GF-D8 (cell line): ENCODE data around the gene ENOX2.
"Not testable (repeated sequence)": the region's sequence is repeated elsewhere in the genome, so short reads cannot be mapped to it uniquely, and the experiment has no call there.

ENCODE experiments used
- DNase-seq: peaks from one replicate; lab custom pipeline; 2025; lab: John Stamatoyannopoulos, UW

The ENOX2 gene, protein sequence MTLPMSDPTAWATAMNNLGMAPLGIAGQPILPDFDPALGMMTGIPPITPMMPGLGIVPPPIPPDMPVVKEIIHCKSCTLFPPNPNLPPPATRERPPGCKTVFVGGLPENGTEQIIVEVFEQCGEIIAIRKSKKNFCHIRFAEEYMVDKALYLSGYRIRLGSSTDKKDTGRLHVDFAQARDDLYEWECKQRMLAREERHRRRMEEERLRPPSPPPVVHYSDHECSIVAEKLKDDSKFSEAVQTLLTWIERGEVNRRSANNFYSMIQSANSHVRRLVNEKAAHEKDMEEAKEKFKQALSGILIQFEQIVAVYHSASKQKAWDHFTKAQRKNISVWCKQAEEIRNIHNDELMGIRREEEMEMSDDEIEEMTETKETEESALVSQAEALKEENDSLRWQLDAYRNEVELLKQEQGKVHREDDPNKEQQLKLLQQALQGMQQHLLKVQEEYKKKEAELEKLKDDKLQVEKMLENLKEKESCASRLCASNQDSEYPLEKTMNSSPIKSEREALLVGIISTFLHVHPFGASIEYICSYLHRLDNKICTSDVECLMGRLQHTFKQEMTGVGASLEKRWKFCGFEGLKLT

DNA sequence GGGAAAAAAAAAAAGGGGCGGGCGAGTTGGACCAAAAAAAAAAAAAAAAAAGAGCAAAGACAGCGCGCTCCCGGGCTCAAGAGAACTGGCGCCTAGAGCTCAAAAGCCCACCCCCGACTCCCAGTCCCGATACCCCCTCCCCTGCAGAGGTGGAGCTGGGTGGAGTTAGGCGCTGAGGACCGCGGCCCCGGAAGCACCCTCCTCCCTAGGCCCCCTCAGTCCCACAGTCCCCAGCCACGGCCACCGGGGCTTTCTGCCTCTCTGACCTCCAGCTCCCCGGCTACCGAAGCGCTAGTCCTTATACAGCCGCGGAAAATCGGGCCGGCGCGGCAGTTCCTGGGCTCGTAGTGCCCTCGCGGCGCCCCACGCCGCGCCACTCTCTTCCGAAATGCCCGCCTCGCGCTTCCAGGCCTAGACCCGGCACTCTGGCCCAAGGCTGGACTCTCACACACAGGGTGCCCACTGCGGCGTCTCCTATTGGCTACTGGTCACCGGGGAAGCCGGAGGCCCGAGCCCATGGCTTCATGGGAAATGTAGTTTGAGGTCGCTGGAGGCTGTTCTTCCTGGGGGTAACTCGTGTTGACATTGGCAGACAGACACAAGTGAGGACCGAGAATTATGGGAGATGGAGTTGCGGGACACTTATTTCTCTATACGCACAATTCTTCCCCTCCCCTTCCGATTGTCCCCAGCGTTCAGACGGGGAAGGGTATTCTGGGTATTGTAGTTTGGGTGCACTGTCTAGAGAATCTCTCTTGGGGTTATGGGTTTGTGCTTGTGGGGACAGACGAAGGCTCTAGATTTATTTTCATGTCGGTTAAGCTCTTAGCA, at the start of gene ENOX2:
Gene ENOX2 (minus strand): TSS at position 427 of the 831 bp plus-strand sequence. CDS start 199,993 bp downstream, outside the sequence.
- DNase-seq, result peak; percentile 91

GRCh38 chrX:130952266-130953043, 49.4 kb upstream of the ENOX2 start:
- DNase-seq, result no peak

- no peak for DNase-seq
Measured at GRCh38 chrX:130944230-130944629, 41.2 kb upstream of the ENOX2 start.

DNA sequence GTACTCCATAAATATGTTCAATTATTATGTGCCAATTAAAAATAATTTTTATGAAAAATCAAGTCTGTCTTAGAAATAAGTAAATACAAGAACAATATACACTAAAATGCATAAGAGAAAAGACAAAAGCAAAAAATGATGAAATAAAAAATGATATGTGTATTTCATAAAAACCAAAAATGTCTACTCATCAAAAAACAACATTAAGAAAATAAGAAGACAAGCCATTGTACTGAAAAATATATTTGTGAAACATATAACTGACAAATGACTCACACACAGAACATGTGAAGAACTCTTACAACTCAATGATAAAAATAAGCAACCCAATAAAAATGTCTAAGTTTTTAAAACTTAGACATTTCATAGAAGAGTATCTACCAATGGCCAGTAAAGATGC, 34.1 kb upstream of the ENOX2 start:
- no peak for DNase-seq

DNA sequence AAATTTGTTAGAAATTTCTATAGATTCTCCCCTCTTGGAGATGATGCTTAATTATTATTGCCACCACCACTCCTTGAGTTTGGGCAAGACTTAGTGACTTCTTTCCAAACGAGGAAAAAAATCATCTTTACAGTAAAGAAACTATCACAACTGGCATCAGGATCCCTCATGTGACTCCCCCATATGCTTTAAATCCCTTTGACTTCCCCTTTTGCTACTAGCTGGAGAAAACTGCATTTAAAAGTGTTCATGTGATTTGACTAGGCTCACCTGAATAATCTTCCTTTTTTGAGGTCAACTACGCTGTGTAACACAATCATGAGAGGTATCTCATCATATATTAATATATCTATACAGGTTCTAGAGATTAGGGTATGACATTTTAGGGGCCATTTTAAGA, 30.3 kb upstream of the ENOX2 start:
- no peak for DNase-seq

DNA sequence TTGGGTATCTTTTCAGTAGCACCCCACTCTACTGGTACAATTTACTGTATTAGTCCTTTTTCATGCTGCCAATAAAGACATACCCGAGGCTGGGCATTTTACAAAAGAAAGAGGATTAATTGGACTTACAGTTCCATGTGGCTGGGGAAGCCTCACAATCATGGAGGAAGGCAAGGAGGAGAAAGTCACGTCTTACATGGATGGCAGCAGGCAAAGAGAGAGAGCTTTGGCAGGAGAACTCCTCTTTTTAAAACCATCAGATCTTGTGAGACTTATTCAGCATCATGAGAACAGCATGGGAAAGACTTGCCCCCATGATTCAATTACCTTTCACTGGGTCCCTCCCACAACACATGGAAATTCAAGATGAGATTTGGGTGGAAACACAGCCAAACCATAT, 17.4 kb upstream of the ENOX2 start:
- DNase-seq, result not testable (repeated sequence)

DNA sequence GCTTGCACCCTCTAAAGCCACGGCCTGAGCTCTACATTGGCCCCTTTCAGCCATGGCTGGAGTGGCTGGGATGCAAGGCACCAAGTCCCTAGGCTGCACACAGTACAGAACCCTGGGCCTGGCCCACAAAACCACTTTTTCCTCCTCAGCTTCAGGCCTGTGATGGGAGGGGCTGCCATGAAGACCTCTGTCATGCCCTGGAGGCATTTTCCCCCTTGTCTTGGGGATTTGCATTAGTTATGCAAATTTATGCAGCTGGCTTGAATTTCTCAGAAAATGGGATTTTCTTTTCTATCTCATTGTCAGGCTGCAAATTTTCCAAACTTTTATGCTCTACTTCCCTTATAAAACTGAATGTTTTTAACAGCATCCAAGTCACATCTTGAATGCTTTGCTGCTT, 16.7 kb upstream of the ENOX2 start:
- not testable (repeated sequence) for DNase-seq

- DNase-seq, result not testable (repeated sequence)
Measured at GRCh38 chrX:130918498-130918897, 15.5 kb upstream of the ENOX2 start.

DNA sequence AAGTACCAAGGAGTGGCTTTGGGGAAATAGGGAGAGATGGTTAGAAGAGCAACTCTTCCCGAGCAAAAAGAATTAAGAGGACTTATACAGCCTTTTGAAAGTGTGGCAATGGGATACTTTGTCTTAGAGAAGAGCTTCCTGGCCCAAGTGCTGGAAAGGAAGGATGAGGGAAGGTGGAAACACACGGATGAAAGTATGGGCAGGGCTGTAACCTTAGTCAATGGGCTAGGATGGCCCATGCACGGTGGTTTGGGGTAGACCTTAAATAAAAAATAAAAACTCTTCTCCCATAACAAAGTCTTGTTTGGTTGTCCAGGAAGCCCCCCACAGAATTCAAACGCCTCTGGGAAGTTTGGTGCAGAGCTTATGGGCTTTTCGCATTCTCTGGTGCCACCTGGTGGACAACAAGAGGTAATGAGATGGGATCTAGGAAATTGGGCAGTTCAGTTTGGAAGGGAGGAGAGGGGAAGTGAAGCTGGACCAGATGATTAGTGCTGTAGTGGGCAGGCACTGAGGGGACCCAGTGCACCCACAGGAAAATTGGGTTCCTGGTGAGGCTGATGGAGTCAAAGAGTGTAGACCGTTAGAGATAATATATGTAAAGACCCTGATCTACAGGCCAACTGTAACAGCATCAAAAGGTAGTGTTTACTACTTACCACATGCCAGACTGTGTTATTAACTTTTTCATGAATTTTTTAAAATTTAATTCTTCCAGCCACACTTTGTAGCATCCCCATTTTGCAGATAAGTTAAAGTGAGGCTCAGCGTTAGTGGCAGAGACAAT, 13.8 kb upstream of the ENOX2 start:
- no peak for DNase-seq

GRCh38 chrX:130915302-130915701, 12.3 kb upstream of the ENOX2 start:
- no peak for DNase-seq

- DNase-seq, result no peak
Measured at GRCh38 chrX:130909469-130910136, 6.6 kb upstream of the ENOX2 start.

- DNase-seq, result no peak
Measured at GRCh38 chrX:130906776-130907175, 3.8 kb upstream of the ENOX2 start.

DNA sequence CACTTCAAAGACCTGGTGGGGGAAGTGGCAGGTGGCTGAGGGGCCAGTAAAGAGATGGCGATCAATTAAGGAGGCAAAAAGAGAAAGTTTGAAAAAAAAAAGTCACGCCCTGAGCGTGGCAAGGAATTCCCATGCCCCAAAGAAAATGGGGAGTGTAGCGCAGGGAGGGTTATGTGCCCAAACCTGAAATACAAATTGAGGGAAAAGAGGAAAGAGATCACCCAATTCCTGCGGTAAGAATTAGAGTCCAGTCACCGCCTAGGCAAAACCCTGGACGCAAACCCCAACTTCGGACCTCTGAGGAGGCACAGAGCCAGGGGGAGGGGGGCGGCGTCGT, 595 bp downstream of the ENOX2 start:
- no peak for DNase-seq

DNA sequence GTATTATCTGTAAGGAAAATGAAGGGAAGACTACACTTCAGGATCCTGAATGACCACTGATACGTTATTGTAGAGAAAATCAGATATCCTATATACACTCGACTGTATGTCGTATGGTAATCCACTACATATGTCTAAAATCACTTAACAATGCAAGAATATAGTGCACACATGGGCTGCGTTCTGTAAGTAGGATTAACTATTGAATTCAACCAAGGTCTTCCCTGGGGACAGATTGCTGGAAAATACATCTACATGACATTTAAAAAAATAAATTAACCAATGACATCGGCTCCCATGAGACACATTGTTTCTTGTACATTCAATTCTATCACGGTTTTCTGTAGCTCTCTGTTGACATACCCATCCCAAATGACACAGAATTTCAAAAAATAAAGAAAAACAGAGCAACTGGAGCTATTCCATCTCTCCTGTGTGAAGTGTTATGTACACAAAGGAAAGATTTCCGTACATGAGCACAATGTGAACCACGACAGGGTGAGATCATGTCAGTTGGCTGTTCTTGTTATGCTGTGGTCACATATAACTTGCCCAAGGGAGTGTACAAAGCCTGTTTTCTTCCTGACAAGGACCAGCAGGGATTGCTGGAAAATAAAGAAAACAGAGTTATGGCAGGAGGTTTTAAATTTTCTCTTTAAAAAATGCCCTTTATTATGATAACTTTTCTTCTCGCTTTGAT, 6.1 kb downstream of the ENOX2 start:
- no peak for DNase-seq

GRCh38 chrX:130896026-130896425, 7.0 kb downstream of the ENOX2 start:
- no peak for DNase-seq

DNA sequence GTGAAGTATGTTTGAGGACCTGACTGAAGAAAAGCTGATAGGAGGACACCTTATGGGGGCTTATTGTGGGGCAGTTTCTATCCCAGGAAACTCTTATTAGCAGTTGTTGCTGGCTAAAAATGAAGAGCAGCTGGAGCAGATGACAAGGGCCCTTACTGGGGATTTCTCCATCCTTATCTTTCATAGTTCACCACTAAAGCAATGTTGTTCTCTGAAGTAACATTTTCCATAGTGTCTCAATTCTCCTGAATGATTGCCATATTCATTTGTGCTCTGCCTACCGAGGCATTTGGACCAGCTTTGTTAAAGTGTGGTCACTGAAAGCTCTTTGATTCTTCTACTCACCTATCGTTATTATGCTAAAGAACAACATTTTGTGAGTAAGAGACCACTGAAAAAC, 7.7 kb downstream of the ENOX2 start:
- DNase-seq, result peak; percentile 21

- no peak for DNase-seq
Measured at GRCh38 chrX:130893356-130894085, 9.5 kb downstream of the ENOX2 start.

DNA sequence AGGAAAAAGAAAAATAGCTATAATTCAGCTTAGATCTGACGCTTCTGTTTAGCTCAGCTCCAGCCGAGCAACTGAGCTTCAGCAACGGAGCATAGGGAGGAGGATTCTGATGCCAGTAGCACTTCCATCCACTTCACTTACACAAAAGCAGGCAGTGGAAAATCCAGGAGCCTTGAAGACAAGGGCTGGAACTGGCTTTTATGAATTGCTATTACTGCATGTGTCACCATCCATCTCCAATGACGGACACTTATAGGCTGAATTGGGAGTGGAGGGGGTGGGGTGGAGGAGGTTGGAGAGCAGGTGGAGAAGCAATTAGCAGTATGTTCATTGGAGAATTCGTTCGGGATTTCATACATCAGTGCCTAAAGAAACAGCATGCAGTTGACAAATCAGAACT, 15.6 kb downstream of the ENOX2 start:
- DNase-seq, result no peak

DNA sequence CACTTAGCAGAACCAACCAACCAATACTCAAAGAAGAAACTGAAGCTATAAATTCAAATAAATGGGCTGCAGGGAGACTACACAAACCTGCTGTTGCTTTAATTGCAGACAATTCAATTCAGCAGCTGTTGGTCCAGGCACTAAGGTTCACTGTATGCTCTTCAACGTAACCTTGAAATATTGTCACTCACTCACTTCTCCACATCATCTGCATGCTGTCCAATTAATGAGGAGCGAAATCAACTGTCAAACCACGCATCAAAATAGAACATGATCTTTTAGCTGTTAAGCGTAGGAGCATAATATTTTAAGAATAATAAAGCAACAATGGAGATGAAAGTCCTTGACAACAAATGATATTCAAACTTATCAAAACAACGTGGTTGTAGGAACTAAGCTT, 17.0 kb downstream of the ENOX2 start:
- DNase-seq, result no peak
